ENCODE results near the gene RASA3.

RASA3 gene

DNA sequence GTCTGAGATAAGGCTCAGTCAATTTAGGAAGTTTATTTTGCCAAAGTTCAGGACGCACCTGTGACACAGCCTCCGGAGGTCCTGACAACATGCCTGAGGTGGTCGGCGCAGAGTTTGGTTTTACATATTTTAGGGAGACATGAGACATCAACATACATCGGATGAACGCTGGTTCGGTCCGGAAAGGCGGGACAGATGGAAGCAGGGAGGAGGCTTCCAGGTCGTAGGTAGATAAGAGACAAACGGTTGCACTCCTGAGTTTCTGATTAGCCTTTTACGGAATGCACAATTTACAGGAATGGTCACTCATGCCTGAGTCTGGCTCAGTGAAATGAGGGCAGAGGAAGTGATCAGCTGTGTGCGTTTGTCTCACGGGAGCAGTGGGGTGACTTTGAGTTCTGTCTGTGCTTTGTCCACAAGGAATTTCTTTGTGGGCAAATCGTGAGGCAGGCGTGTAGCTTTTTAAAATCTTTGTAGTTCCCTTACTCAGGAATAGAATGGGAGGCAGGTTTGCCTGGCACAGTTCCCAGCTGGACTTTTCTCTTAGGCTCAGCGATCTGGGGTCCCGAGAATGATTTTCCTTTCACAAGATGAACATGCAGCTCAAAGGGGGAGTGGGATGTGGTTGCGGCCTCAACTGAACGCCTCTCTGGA, 194.8 kb downstream of the RASA3 start:
- no peak overlapping the region for H3K27ac ChIP-seq (ENCODE audit: insufficient read depth in 1 of 2, low read depth in 1 of 2, low read length in 2 of 2, poor library complexity in 1 of 2, severe bottlenecking in 2 of 2)
- no peaks in the 10 kb centered on the region for H3K36me3 ChIP-seq (ENCODE audit: control insufficient read depth in 4 of 4, insufficient read depth in 4 of 4, low read length in 3 of 4)
- H3K9me3 ChIP-seq (ENCODE audit: control extremely low read depth in 1 of 5, control insufficient read depth in 4 of 5, insufficient read depth in 2 of 5, low read depth in 1 of 5, low read length in 4 of 5): no peaks in the 10 kb centered on the region
- H3K4me3 ChIP-seq (ENCODE audit: control insufficient read depth in 1 of 7, extremely low read depth in 1 of 7, insufficient read depth in 4 of 7, low read depth in 2 of 7, low read length in 6 of 7): no peak overlapping the region
- ChIA-PET CTCF (interaction anchor here (1.6 kb wide), 1 partner anchor 288 kb away, joined by 3 read pairs; no protein-coding TSS in a partner anchor), POLR2A (no interaction called here)
- H3K27me3 ChIP-seq (replicated peaks in 2 of 5; ENCODE audit: control insufficient read depth in 4 of 5, insufficient read depth in 5 of 5, low read length in 4 of 5): peaks cover 0 to 25% (median 5%) of the 10 kb centered on the region in 5 experiments
- no peaks in the 10 kb centered on the region for H3K4me1 ChIP-seq (ENCODE audit: control extremely low read depth in 1 of 4, control insufficient read depth in 4 of 4, insufficient read depth in 4 of 4, low read length in 3 of 4)
- 89% methylated on average over 17 of the region's 20 CpGs for WGBS (ENCODE audit: insufficient coverage)
- no peak for DNase-seq

- ChIA-PET CTCF (interaction anchor here (0.6 to 1.6 kb wide), 2 partner anchors 289 to 328 kb away, joined by 3 to 4 read pairs; no protein-coding TSS in a partner anchor), POLR2A (no interaction called here)
- no peak for DNase-seq
These were observed 195.3 kb downstream of the RASA3 start for GRCh38 chr13:113937073-113937472.

DNA sequence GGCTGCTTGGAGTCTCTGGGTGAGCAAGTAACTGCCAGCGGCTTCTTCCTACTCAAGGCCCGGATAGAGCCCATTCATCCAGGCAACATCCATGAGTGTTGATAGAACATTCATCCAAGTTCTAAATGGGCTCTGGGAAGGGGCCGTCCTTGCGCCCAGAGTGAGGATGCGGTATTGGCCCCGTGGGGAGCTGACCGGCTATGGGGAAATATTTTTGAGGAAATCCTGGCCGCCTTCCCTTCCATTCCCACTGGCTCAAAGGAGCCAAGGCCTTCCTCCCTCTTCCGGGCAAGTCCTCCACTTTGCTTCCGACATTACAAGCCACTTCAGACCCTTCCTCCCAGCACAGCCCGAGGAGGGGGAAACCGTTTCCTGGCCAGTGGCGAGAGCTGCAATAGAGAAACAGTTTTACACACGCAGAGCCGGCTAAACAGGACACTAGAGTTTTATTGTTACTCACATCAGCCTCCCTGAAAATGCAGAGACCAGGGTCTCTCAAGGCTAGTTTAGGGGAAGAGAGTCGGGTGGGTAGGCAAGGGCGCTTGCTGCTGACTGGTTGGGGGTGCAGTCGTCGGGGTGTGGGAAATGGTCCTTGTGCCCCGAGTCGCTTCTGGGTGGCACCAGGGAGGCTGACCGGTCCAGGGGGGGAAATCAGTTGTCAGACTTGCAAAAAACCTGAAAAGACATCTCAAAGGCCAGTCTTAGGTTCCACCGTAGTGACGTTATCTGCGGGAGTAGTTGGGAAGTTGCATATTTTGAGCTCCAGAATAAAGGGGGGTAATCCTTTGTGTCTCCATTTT, 196.1 kb downstream of the RASA3 start:
- Histone ChIP-seq H3K4me3 (ENCODE audit: control insufficient read depth in 1 of 7, extremely low read depth in 1 of 7, insufficient read depth in 4 of 7, low read depth in 2 of 7, low read length in 6 of 7) (no peak overlapping the region), H3K9me3 (ENCODE audit: control extremely low read depth in 1 of 5, control insufficient read depth in 4 of 5, insufficient read depth in 2 of 5, low read depth in 1 of 5, low read length in 4 of 5) (no peaks in the 10 kb centered on the region), H3K27ac (ENCODE audit: insufficient read depth in 1 of 2, low read depth in 1 of 2, low read length in 2 of 2, poor library complexity in 1 of 2, severe bottlenecking in 2 of 2) (no peak overlapping the region), H3K36me3 (ENCODE audit: control insufficient read depth in 4 of 4, insufficient read depth in 4 of 4, low read length in 3 of 4) (no peaks in the 10 kb centered on the region), H3K4me1 (ENCODE audit: control extremely low read depth in 1 of 4, control insufficient read depth in 4 of 4, insufficient read depth in 4 of 4, low read length in 3 of 4) (no peaks in the 10 kb centered on the region), H3K27me3 (replicated peaks in 2 of 5; ENCODE audit: control insufficient read depth in 4 of 5, insufficient read depth in 5 of 5, low read length in 4 of 5) (peaks cover 0 to 17% (median 6%) of the 10 kb centered on the region in 5 experiments)
- 93% methylated on average over 18 of the region's 25 CpGs for WGBS (ENCODE audit: insufficient coverage)
- ChIA-PET CTCF (interaction anchor here (0.6 to 1.6 kb wide), 2 partner anchors 290 to 327 kb away, joined by 3 to 4 read pairs; no protein-coding TSS in a partner anchor), POLR2A (no interaction called here)
- no peak for DNase-seq

More at GRCh38 chr13:113937073-113937472, 195.3 kb downstream of the RASA3 start:
- Histone ChIP-seq H3K9me3 (ENCODE audit: control extremely low read depth in 1 of 5, control insufficient read depth in 4 of 5, insufficient read depth in 2 of 5, low read depth in 1 of 5, low read length in 4 of 5) (no peaks in the 10 kb centered on the region), H3K27ac (ENCODE audit: insufficient read depth in 1 of 2, low read depth in 1 of 2, low read length in 2 of 2, poor library complexity in 1 of 2, severe bottlenecking in 2 of 2) (no peak overlapping the region), H3K4me3 (ENCODE audit: control insufficient read depth in 1 of 7, extremely low read depth in 1 of 7, insufficient read depth in 4 of 7, low read depth in 2 of 7, low read length in 6 of 7) (no peak overlapping the region), H3K4me1 (ENCODE audit: control extremely low read depth in 1 of 4, control insufficient read depth in 4 of 4, insufficient read depth in 4 of 4, low read length in 3 of 4) (no peaks in the 10 kb centered on the region), H3K36me3 (ENCODE audit: control insufficient read depth in 4 of 4, insufficient read depth in 4 of 4, low read length in 3 of 4) (no peaks in the 10 kb centered on the region), H3K27me3 (replicated peaks in 2 of 5; ENCODE audit: control insufficient read depth in 4 of 5, insufficient read depth in 5 of 5, low read length in 4 of 5) (peaks cover 0 to 24% (median 6%) of the 10 kb centered on the region in 5 experiments)
- 94% methylated on average over 12 of the region's 12 CpGs for WGBS (ENCODE audit: insufficient coverage)

- no peak for DNase-seq
- no peaks in the 10 kb centered on the region for H3K9me3 ChIP-seq (ENCODE audit: control extremely low read depth in 1 of 5, control insufficient read depth in 4 of 5, insufficient read depth in 2 of 5, low read depth in 1 of 5, low read length in 4 of 5)
- H3K27me3 ChIP-seq (replicated peaks in 2 of 5; ENCODE audit: control insufficient read depth in 4 of 5, insufficient read depth in 5 of 5, low read length in 4 of 5): peaks cover 0 to 16% (median 6%) of the 10 kb centered on the region in 5 experiments
- no peak overlapping the region for H3K27ac ChIP-seq (ENCODE audit: insufficient read depth in 1 of 2, low read depth in 1 of 2, low read length in 2 of 2, poor library complexity in 1 of 2, severe bottlenecking in 2 of 2)
- ChIA-PET POLR2A (no interaction called here), CTCF (no interaction called here)
- H3K4me1 ChIP-seq (ENCODE audit: control extremely low read depth in 1 of 4, control insufficient read depth in 4 of 4, insufficient read depth in 4 of 4, low read length in 3 of 4): no peaks in the 10 kb centered on the region
- 71% methylated on average over 18 of the region's 21 CpGs for WGBS (ENCODE audit: insufficient coverage)
- no peaks in the 10 kb centered on the region for H3K36me3 ChIP-seq (ENCODE audit: control insufficient read depth in 4 of 4, insufficient read depth in 4 of 4, low read length in 3 of 4)
- no peak overlapping the region for H3K4me3 ChIP-seq (ENCODE audit: control insufficient read depth in 1 of 7, extremely low read depth in 1 of 7, insufficient read depth in 4 of 7, low read depth in 2 of 7, low read length in 6 of 7)
These were observed 197.2 kb downstream of the RASA3 start for GRCh38 chr13:113935001-113935844.

- Histone ChIP-seq H3K36me3 (ENCODE audit: control insufficient read depth in 4 of 4, insufficient read depth in 4 of 4, low read length in 3 of 4) (no peaks in the 10 kb centered on the region), H3K9me3 (ENCODE audit: control extremely low read depth in 1 of 5, control insufficient read depth in 4 of 5, insufficient read depth in 2 of 5, low read depth in 1 of 5, low read length in 4 of 5) (no peaks in the 10 kb centered on the region), H3K4me1 (ENCODE audit: control extremely low read depth in 1 of 4, control insufficient read depth in 4 of 4, insufficient read depth in 4 of 4, low read length in 3 of 4) (no peaks in the 10 kb centered on the region), H3K4me3 (ENCODE audit: control insufficient read depth in 1 of 7, extremely low read depth in 1 of 7, insufficient read depth in 4 of 7, low read depth in 2 of 7, low read length in 6 of 7) (no peak overlapping the region), H3K27ac (ENCODE audit: insufficient read depth in 1 of 2, low read depth in 1 of 2, low read length in 2 of 2, poor library complexity in 1 of 2, severe bottlenecking in 2 of 2) (no peak overlapping the region), H3K27me3 (replicated peaks in 2 of 5; ENCODE audit: control insufficient read depth in 4 of 5, insufficient read depth in 5 of 5, low read length in 4 of 5) (peaks cover 0 to 15% (median 6%) of the 10 kb centered on the region in 5 experiments)
- DNase-seq: no peak
- ChIA-PET POLR2A (no interaction called here), CTCF (no interaction called here)
- 99% methylated on average over 12 of the region's 14 CpGs for WGBS (ENCODE audit: insufficient coverage)
These were observed 197.8 kb downstream of the RASA3 start for GRCh38 chr13:113934576-113934975.

DNA sequence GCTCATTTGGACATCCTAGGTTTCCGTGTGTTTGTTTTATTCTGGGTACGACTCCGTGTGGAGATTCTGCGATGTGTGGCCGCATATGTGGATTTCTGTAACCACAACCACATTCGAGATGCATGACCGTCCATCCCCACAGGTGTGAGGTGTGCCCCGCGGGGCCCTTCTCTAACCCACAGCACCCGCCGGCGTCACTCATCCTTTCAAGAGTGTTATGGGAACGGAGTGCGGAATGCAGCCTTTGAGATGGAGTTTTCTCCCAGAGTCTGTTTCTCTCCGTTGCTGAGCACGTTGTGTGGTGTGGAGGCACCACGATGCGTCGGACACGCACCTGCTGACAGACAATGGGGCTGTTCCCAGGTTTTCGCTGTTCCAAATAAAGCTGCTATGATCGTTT, 198.5 kb downstream of the RASA3 start:
- DNase-seq: no peak
- Histone ChIP-seq H3K9me3 (ENCODE audit: control extremely low read depth in 1 of 5, control insufficient read depth in 4 of 5, insufficient read depth in 2 of 5, low read depth in 1 of 5, low read length in 4 of 5) (no peaks in the 10 kb centered on the region), H3K27ac (ENCODE audit: insufficient read depth in 1 of 2, low read depth in 1 of 2, low read length in 2 of 2, poor library complexity in 1 of 2, severe bottlenecking in 2 of 2) (no peak overlapping the region), H3K27me3 (replicated peaks in 2 of 5; ENCODE audit: control insufficient read depth in 4 of 5, insufficient read depth in 5 of 5, low read length in 4 of 5) (peaks cover 0 to 14% (median 6%) of the 10 kb centered on the region in 5 experiments), H3K4me3 (ENCODE audit: control insufficient read depth in 1 of 7, extremely low read depth in 1 of 7, insufficient read depth in 4 of 7, low read depth in 2 of 7, low read length in 6 of 7) (no peak overlapping the region), H3K4me1 (ENCODE audit: control extremely low read depth in 1 of 4, control insufficient read depth in 4 of 4, insufficient read depth in 4 of 4, low read length in 3 of 4) (no peaks in the 10 kb centered on the region), H3K36me3 (ENCODE audit: control insufficient read depth in 4 of 4, insufficient read depth in 4 of 4, low read length in 3 of 4) (no peaks in the 10 kb centered on the region)
- ChIA-PET CTCF (interaction anchor here (1.0 kb wide), 1 partner anchor 78 kb away, joined by 4 read pairs; no protein-coding TSS in a partner anchor), POLR2A (no interaction called here)
- WGBS (ENCODE audit: insufficient coverage): 99% methylated on average over 21 of the region's 22 CpGs
